Activated T-cell treated with anti-CD3 and anti-CD28 coated beads, Interleukin-2, amount 50 U/mL, for 1 hour (primary cell): ENCODE results near the gene DAP.
"Not testable (repeated sequence)": the region's sequence is repeated elsewhere in the genome, so short reads cannot be mapped to it uniquely, and the experiment has no call there.

Experiments used
- DNase-seq: peaks from one replicate; pipeline ENCODE4 v3.0.0-alpha.2; 2020

The DAP gene

GRCh38 chr5:10667431-10668057 lies 93.5 kb downstream of the DAP start:
- no peak for DNase-seq

- DNase-seq: no peak
These were observed 94.3 kb downstream of the DAP start for GRCh38 chr5:10666531-10667299.

DNA sequence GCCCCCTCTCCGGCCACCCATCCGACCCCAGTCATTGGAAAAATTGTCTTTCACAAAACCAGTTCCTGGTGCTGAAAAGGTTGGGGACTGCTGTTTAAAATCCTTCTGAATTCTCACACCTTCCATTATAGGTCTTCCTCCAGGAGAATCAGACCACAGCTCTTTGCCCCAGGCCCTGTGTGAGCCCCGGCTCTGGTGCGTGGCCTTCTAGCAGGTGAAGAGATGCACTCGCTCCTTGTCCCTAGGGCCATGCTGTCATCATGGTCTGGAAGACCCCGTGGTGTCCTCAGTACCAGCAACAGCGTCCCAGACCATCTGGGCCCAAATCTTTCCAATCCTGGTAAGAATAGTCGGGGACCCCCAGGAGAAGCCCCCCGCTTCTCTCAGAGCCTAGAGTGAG lies 95.2 kb downstream of the DAP start:
- no peak for DNase-seq

DNA sequence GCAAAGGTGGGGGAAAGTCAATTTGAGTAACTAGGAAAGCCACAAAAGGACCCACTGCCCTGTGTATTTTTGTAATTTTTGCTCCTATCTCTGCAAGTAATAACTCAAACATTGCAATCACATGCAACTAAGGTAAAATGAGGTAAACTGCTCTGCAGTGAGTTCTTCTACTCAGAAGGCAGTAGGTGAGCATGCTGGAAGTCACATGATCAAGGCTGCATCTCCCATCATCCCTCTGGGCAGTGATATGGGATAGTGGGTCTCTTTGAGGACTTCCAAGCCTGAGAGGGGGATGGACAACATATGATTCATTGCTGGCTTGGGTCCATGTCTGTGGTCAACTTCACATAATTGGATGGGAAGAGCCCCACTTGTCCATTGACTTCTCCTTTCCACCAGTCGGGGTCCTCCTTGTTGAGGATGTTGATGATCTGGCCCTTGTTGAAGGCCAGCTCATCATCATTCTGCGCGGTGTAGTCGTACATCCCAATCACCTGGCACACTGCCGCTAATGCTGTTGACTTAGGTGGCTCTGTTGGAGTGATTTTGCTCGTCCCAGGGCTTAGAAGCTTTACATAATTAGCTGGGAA lies 96.8 kb downstream of the DAP start:
- DNase-seq: not testable (repeated sequence)

DNA sequence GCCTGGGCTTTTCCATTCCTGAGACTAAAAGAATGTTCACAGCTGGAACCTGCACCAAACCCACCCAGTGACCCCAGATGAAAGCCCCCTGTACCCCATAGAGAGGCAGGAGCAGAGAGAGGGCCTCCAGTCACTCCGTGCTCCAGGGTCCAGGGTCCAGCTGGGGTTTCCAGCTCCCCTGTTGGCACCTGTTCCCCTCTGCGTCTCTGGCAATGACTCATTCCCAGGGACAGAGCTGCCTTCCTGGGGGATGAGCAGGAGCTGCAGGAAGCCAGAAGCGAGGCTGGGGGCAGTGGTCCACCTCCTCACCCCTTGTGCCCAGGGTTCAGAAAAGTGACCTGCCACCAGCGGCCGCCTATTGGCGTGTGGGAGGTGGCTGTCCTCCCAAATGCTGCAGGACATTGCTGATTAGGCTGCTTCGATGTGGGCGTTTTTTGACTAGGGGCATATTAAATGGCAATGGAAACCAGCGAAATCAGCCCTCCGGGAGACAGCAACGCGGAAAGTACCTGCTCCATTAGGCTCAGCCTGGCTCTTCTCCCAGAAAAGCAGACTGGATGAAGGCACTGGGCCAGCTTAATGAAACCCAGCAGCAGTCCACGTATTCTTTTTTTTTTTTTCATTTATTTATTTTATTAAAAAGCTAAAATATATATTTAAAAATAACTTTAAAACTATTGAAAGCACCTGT lies 97.4 kb downstream of the DAP start:
- no peak for DNase-seq

DNA sequence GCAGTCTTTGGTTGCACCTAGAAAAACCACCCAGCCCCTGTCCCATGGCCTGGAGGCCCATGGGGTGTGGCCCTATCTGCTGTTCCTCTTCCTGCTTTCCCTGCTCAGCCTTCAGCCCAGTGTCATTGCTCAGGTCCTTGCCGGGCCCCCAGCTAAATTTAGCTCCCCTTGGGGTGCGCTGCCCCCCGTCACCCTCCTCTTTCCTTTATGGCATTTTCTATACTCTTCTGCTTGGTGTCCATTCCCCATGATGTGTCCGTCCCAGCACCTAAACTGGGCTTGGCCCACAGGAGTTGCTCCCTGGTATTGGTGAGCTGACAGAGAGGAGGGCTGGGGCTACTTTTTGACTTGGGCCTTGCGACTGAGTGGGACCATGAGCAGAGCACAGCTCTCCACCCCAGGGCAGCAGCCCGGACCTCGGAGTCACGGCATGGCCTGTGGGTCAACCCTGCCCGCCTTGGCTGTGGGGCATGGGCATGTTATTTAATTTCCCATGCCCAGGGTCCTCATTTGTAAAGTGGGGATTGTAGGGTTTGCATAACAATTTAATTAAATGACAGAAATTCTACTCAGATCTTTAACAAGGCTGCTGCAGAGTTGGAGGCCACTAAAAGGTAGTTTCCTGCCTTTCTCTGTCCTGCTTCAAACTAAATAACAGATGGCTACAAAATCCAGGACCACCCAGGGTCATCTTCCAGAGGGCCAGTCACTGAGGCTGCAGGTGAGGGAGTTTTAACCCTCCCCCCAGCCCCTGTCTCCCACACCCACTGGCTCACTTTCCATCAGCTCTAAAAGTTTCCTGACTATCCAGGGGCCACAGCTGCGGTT lies 98.2 kb downstream of the DAP start:
- DNase-seq: no peak

DNA sequence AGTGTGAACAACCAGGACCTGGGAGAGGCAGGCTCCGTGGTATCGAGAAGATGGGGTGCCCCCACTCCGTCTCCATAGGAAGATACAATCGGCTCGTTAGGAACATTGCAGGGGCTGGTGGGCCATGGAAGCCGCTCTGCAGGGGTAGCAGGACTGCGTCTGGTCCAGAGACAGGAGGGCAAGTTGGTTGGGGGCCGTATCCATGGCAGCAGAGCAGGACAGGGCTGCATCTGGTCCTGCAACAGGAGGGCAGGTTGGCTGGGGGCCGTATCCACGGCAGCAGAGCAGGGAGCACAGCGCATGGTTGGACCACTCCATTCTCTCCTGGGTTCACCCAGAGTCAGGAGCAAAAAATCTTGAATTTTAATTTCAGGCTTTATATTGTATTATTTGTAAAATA lies 99.0 kb downstream of the DAP start:
- DNase-seq: no peak

DNA sequence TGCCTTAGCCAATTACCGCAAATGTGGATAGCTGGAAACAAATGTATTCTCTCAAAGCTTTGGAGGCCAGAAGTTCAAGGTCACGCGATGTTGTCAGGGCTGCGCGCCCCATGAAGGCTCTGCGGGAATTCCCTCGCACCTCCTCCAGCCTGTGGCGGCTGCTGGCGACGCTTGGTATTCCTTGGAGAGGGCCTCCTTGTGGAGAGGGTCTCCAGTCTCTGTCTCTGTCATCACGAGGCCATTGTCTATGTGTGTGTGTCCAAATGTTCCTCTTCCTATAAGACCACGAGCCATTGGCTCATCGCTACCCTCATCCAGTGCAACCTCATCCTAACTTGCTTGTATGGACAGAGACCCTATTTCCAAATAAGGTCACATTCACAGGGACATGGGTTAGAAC lies 99.6 kb downstream of the DAP start:
- no peak for DNase-seq

DNA sequence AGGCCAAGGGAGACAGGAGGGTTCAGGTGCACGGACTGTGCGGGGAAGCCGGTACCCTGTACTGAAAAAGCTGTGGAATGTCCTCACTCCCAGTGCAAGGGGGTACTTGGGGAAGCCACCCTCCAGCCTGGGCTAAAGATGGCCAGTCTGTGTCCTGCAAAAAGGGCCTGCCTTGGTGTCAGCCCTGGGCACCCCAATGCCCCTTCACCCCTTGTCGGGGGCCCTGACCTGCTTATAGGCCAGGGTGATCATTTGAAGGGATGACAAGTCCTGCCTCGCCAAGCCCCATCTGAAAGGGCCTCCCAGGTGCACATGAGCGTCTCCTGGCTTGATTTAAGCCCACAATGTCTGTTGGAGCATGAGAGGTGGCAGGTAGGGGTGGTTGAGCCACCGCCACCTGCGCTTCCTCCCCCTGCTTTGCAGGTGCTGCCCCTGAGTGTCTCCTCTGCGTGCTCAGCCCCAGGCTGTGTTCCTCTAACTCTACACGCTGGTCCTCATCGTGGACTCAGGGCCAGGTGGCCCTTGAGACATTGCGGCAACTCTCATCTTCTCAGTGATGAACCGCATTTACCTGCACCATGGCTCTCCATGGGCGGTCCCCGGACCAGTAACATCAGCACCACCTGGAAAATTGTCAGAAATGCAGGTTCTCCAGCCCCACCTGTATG lies 100.2 kb downstream of the DAP start:
- DNase-seq: no peak

GRCh38 chr5:10660135-10660534 lies 100.9 kb downstream of the DAP start:
- no peak for DNase-seq

GRCh38 chr5:10658265-10658664 lies 102.8 kb downstream of the DAP start:
- no peak for DNase-seq

DNA sequence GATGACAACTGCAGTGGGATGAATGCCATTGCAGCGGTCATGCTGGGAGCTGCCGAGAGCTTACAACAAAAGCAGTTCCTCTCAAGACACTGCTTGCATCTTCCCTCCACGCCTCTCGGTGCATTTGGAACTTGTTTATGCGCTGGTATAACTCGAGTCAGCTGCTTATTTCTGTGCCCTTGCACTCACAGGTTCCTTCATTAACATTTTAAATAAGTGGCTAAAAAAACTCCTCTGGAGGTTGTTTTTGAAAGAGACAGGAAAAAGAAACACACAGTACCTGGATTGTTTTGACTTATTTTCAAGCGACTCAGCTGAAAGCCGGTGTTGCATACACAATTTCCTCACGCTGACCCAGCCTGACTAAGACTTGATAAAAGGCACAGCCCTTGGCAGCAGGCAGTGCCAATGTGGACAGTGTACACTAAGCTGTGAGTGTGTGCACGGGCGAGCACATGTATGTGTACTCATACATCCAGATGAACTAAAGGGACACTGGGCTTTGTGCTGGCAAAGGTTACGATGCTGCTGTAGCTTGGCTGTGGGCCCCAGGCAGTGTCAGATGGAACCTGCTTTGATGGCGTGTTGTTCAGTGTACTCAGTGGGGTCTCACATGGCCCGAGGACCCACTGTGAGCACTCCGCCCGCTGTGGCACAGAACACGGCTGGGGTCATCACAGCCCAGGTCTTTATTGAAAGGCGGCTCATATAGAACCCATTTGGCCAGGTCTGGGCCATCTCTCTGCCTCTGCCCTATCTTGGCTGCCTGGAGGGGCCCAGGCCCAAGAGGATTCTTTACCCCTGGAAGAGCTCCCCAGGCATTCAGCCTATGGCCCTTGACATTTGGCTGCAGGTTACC lies 104.8 kb downstream of the DAP start:
- no peak for DNase-seq

- no peak for DNase-seq
These were observed 105.7 kb downstream of the DAP start for GRCh38 chr5:10655161-10655971.

GRCh38 chr5:10654566-10654965 lies 106.5 kb downstream of the DAP start:
- DNase-seq: no peak

DNA sequence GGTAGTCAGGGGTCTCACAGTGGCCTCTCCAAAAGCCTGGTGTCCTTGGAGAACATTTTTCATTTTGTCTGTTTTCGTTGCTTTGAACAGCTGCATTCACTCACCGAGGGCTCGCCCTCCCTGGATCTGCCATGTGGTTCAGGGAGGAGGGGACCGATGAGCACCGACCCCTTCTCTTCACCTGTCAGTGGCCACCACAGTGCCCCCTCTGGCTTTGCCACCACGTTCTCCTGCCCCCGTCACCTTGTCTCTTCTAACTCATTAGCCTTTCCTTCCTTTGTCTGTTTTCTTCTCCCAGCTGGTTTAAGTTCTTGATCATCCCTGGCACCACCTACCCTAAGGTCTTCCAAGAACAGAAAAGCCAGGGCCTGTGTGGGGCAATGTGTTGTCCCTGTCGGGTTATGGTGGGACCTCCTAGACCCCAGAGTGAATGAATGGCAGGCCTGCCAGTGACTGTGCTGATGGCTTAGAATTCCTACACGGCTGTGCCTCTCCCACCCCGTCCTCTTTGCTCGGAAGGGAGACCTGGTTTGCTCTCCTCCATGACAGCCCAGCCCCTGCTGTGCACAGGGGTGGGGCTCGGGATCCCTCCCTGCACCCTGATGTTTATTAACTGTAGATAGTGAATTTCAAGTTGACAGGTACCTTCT lies 107.2 kb downstream of the DAP start:
- no peak for DNase-seq

DNA sequence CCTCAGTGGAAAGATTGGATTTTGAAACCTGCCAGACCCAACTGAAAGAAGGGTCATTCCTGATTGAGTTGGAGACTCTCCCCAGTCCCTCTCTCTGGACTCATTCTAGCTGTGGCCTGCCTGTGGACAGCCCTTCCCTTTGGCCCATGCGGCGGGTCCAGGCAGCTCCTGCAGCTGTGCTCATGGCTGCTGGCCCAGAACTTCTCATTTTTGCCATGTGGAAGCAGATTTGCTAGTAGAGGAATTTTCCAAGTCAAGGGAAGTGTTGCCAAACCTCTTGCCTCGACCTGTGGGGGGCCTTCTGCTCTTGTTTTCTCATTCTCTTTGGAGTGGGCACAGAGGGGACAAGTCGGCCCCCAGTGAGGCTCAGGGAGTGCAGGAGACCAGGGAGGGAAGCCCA lies 108.0 kb downstream of the DAP start:
- DNase-seq: no peak

DNA sequence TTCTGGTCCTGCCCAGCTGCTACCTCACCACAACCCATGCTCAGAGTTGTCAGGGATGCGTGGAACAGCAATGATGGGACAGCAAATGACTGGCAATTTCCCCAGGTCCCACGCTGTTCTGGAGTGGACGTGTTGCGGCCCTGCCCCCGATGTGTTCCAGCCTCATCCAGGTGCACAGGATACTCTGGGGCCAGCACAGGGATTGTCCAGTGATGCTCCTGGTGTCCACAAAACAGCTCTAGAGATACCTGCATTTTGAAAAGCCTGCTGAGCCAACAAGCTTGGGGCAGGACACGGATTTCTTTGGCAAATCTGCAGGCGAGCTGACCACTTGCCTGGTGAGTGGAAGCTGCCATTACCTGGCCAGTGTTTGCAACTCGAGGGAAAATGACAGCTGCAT lies 108.4 kb downstream of the DAP start:
- DNase-seq: no peak

DNA sequence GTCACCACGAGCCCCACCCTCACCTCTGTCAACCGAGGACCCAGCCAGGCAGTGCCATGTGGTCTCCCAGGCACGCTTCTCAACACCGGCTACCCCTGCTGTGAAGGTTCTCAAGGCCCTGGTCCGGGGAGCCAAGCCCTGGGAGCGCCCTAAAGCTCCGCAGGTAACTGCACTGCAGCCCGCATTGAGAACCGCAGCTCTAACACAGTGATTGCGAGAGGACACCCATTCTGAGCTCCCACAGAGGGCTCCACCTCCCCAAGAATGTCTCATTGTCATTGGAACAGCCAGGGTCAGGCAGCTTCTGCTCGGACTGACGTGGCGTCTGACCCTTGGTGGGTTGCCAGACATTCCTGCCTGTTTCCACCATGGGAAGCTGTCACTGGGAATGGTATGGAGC lies 108.9 kb downstream of the DAP start:
- no peak for DNase-seq

GRCh38 chr5:10649666-10650380 lies 111.2 kb downstream of the DAP start:
- no peak for DNase-seq
